NCI-H748 treated with DMSO at 0.1 percent for 48 hours (cell line): Measurements from ENCODE around the gene HELQ.

ENCODE experiments used
- DNase-seq: peaks from one replicate; lab custom pipeline; 2025; lab: John Stamatoyannopoulos, UW

The HELQ gene

DNA sequence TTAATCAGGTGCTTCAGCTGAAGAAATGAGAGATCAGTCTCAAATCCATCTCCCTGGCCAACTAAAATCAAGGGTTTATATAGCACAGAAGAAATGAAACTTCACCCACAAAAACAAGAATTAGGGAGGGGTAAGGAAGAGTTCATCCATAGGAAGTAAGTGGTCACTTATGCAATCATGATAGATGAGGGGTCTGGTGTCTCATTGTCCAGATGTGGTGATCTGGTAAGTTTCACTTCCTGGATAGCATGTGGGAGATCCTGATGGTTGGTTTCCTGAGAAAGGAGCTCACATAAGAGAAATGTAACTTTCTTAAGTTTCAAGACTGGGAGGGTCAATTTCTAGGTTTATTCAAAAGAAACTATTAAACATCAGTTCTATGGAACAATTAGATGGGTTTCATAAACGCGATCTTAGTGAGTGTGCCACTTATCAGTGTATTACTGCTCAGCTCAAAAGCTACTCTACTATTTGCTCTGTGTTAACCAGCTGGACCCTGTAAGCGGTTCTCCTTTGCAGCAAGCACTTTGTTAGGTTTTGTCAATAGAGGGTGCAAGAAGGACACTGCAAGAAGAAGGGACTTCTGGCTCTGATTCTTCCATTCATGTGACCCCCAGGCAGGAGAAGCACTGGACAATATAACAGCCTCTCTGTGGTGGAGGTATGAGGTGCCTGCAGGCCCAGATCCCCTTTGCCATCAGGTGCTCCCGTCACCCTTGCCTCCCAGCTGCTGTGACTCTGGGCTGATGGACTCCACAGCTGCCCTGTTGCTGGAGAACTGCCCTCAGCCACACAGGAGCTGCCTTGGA lies 85.6 kb downstream of the HELQ start:
- DNase-seq, result no peak

GRCh38 chr4:83364312-83364711 lies 91.3 kb downstream of the HELQ start:
- DNase-seq, result no peak

DNA sequence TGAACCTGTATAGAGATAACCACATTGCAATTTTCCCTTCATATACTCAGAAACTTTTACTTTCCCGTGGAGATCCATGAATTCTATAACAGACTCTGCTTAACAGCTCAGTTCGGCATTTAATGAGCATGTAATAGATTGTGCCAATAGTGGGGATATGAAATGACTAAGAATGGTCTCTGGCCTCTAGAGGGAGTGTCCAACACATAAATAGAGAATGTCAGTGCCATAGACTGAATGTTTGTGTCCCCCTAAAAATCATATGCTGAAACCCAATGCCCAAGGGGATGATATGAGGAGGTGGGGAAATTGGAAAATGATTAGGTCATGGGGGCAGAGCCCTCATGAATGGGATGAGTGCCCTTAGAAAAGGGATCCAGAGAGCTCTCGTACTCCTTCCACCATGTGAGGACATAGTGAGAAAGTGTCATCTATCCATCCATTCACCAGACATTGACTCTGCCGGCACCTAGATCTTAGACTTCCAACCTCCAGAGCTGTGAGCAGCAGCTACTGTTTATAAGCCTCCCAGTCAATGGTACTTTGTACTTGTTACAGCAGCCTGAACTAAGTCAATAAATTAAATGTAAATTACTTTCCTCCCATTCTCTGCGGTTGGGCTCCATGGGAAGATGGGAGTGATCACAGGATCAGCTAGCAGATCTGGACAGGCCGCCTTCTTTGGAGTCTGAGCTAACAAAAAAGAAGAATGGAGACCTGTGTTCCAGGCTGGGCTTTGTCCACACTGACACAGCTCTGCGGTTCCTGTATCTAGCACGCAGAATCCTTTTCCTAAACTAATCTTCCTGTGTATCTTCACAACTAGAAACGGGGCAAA lies 92.9 kb downstream of the HELQ start:
- DNase-seq, result peak; percentile 2

- DNase-seq, result no peak
Measured at GRCh38 chr4:83361416-83362103, 94.1 kb downstream of the HELQ start.

DNA sequence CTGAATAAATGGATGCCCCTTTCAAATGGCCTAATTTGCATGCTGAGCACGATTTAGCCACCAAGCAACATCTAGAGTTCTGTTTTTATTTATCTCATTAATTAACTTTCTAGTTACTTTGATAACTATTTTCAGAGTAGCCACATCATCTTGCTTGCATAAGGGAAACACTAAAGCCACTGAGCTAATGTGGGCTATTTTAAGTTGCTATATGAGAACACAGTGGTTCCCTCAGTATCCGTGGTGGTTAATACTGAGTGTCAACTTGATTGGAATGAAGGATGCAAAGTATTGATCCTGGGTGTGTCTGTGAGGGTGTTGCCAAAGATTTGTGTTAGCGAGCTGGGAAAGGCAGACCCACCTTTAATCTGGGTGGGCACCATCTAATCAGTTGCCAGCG lies 95.6 kb downstream of the HELQ start:
- DNase-seq, result no peak

GRCh38 chr4:83358410-83358809 lies 97.2 kb downstream of the HELQ start:
- DNase-seq, result no peak
